GM12878 (cell line): ENCODE results near the gene SNCAIP. TPM values are rescaled to one million over a fixed set of nuclear protein-coding genes. Genes with fewer than 3 reads are reported as not detected.

Experiments used
- ATAC-seq: fragments of 200-7000 bp; cut with Tn5 transposase; 3 replicates; pipeline ENCODE4 v1.9.1; 2020; ENCODE audit warnings: mild to moderate bottlenecking, moderate library complexity
- BruUV-seq: library from RNA; stranded (reverse); fragments of 400-500 nt; replicated peaks from 2 replicates; lab custom pipeline; 2021; lab: Mats Ljungman, UMichigan
- CTCF ChIA-PET: fragments of 300-600 bp; sonication (Branson Sonifier 250); formaldehyde crosslinking; extraction: SDS; loops from one replicate; lab custom pipeline; 2021; ENCODE audit warnings: inconsistent platforms; lab: Yijun Ruan, JAX
- POLR2A ChIA-PET: fragments of 350-600 bp; formaldehyde crosslinking; extraction: SDS; loops from one replicate; lab custom pipeline; 2021; ENCODE audit warnings: inconsistent platforms; lab: Charles Lee
- RAD21 ChIA-PET: fragments of 300-600 bp; sonication (Branson Sonifier 250); formaldehyde crosslinking; loops from one replicate; lab custom pipeline; 2023; ENCODE audit warnings: antibody characterized with exemption; ENCODE audit not compliant: unreplicated experiment; lab: Charles Lee
- SMC1A ChIA-PET: fragments of 300-600 bp; sonication (Branson Sonifier 250); formaldehyde crosslinking; loops from one replicate; lab custom pipeline; 2023; ENCODE audit not compliant: unreplicated experiment, uncharacterized antibody; lab: Charles Lee
- DNase-seq: peaks from one replicate; pipeline ENCODE4 v3.0.0-alpha.2; 2011; ENCODE audit warnings: low read depth, low spot score
- FAIRE-seq: peaks from 3 replicates; lab custom pipeline; 2011; peaks lifted over from hg19 to GRCh38; lab: Jason Lieb, UNC
- H2AFZ ChIP-seq: 2 replicates; pipeline ENCODE4 v1.6.0; 2011; ENCODE audit warnings: low read depth, low read length, control low read depth; ENCODE audit not compliant: control insufficient read depth
- H3K27ac ChIP-seq: 2 replicates; pipeline ENCODE4 v1.5.1; 2011; ENCODE audit warnings: control low read depth; ENCODE audit not compliant: control insufficient read depth, insufficient read depth
- H3K27me3 ChIP-seq, 2 experiments: replicated peaks in 1 of 2; 2 replicates each; pipeline versions ENCODE4 v1.6.0 to v1.6.1; 2011; ENCODE audit warnings: low read length in 1 of 2; ENCODE audit not compliant: control insufficient read depth in 2 of 2, insufficient read depth in 2 of 2
- H3K36me3 ChIP-seq, 2 experiments: 2 replicates each; pipeline ENCODE4 v1.5.1; 2011; ENCODE audit warnings: low read length in 1 of 2; ENCODE audit not compliant: control insufficient read depth in 2 of 2, insufficient read depth in 2 of 2
- H3K4me1 ChIP-seq: 2 replicates; pipeline ENCODE4 v1.6.1; 2011; ENCODE audit warnings: mild to moderate bottlenecking, low read length, moderate library complexity, mixed read lengths; ENCODE audit not compliant: control insufficient read depth, insufficient read depth
- H3K4me2 ChIP-seq: 2 replicates; pipeline ENCODE4 v1.6.0; 2011; ENCODE audit warnings: control low read depth; ENCODE audit not compliant: control insufficient read depth, insufficient read depth
- H3K4me3 ChIP-seq: fragments of 200-600 bp; sonication (generic); 2 replicates; pipeline ENCODE4 v1.5.1; 2016
- H3K79me2 ChIP-seq: 2 replicates; pipeline ENCODE4 v1.6.0; 2011; ENCODE audit warnings: low read length; ENCODE audit not compliant: control insufficient read depth, insufficient read depth
- H3K9ac ChIP-seq: 2 replicates; pipeline ENCODE4 v1.8.0; 2011; ENCODE audit warnings: low read length, control low read depth, mixed read lengths; ENCODE audit not compliant: control insufficient read depth, insufficient read depth
- H3K9me3 ChIP-seq: replicated peaks from 3 replicates; pipeline ENCODE4 v1.5.1; 2011; ENCODE audit warnings: mild to moderate bottlenecking, low read length; ENCODE audit not compliant: control insufficient read depth, insufficient read depth
- H4K20me1 ChIP-seq: 2 replicates; pipeline ENCODE4 v1.6.0; 2011; ENCODE audit not compliant: control insufficient read depth, insufficient read depth
- BRCA1 ChIP-seq: IDR thresholded peaks from 2 replicates; pipeline ENCODE4 v1.6.1; 2011; ENCODE audit warnings: low read depth, low read length, improper control_type of control experiment
- CREM ChIP-seq: IDR thresholded peaks from 2 replicates; pipeline ENCODE4 v1.6.1; 2014; ENCODE audit warnings: antibody characterized with exemption, low read depth
- ETV6 ChIP-seq, 2 experiments: fragments of 450-650 bp in 1 of 2; IDR thresholded peaks in 1 of 2; conservative IDR thresholded peaks in 1 of 2; 2 replicates each; pipeline ENCODE4 v1.6.1; 2014; ENCODE audit warnings: antibody characterized with exemption in 1 of 2, borderline replicate concordance in 1 of 2, low read depth in 1 of 2, mild to moderate bottlenecking in 1 of 2, moderate library complexity in 1 of 2
- GATAD2B ChIP-seq: fragments of 450-650 bp; conservative IDR thresholded peaks from 2 replicates; pipeline ENCODE4 v1.6.1; 2017; ENCODE audit warnings: low read depth, mild to moderate bottlenecking, moderate library complexity
- JUNB ChIP-seq: IDR thresholded peaks from 2 replicates; pipeline ENCODE4 v1.6.1; 2016; ENCODE audit warnings: antibody characterized with exemption, mild to moderate bottlenecking
- POU2F2 ChIP-seq: IDR thresholded peaks from 3 replicates; pipeline ENCODE4 v1.6.1; 2011; ENCODE audit warnings: low read depth, mild to moderate bottlenecking, low read length, borderline replicate concordance
- SIN3A ChIP-seq: IDR thresholded peaks from 2 replicates; pipeline ENCODE4 v1.6.1; 2012; ENCODE audit warnings: low read depth, low read length, improper control_type of control experiment
- SREBF1 ChIP-seq: IDR thresholded peaks from 2 replicates; pipeline ENCODE4 v1.6.1; 2012; ENCODE audit warnings: mild to moderate bottlenecking, low read length
- SUZ12 ChIP-seq: fragments of 200-600 bp; sonication (generic); IDR thresholded peaks from one replicate; pipeline ENCODE4 v1.6.1; 2018; ENCODE audit warnings: antibody characterized with exemption, mild to moderate bottlenecking; ENCODE audit not compliant: unreplicated experiment
- ZNF24 ChIP-seq: fragments of 450-650 bp; IDR thresholded peaks from 2 replicates; pipeline ENCODE4 v1.6.1; 2017; ENCODE audit warnings: antibody characterized with exemption, mild to moderate bottlenecking
- WGBS: methylation state at CpG from one replicate; pipeline ENCODE4 v1.1.6; 2016; ENCODE audit warnings: low lambda C conversion rate; ENCODE audit not compliant: insufficient replicate concordance, insufficient coverage; ENCODE audit errors: missing lambda C conversion rate; 5-methylcytosine and 5-hydroxymethylcytosine counted together
- in situ Hi-C: fragments of 300-500 bp; cut with MboI; formaldehyde crosslinking; loops from 9 replicates; pipeline ENCODE4 v1.14.3; 2018; ENCODE audit warnings: mixed read lengths
- intact Hi-C: fragments of 100-400 bp; cut with micrococcal nuclease; formaldehyde crosslinking; loops from one replicate; pipeline ENCODE4 v1.14.2; 2022; ENCODE audit not compliant: unreplicated experiment
- polyA plus RNA-seq, 11 experiments: library from polyadenylated mRNA; depleted of rRNA in 4 of 11; unstranded in 6 of 11; stranded (reverse) in 5 of 11; fragments of >200 nt; fragmentation: Nextera tagmentation in 4 of 11; fragmentation: Illumina TruSeq in 1 of 11; extraction: Ambion mirVana in 4 of 11; extraction: Trizol in 1 of 11; gene quantifications; 1 replicate in 1 of 11; 2 replicates in 10 of 11; pipeline versions ENCODE4 v1.2.1 to v1.2.3, GENCODE V29; 2011 to 2016; ENCODE audit warnings: inconsistent platforms in 2 of 11, missing spikeins in 2 of 11, low read depth in 1 of 11
- total RNA-seq, 4 experiments: library from RNA; depleted of rRNA in 3 of 4; stranded (reverse); fragments of >200 nt in 3 of 4; fragmentation: Illumina TruSeq in 1 of 4; extraction: Trizol in 1 of 4; gene quantifications; 2 replicates each; pipeline versions ENCODE4 v1.2.1 to v1.2.3, GENCODE V29; 2013 to 2021
- TF ChIP-seq, protein P1 (sequence below): fragments of 450-650 bp; IDR thresholded peaks from 2 replicates; pipeline ENCODE4 v1.6.1; 2018; ENCODE audit warnings: borderline replicate concordance, mild to moderate bottlenecking; ENCODE audit not compliant: partially characterized antibody
- TF ChIP-seq, protein P2 (sequence below): IDR thresholded peaks from 2 replicates; pipeline ENCODE4 v1.6.1; 2012; ENCODE audit warnings: low read length, inconsistent platforms

The SNCAIP gene
- total and polyA plus RNA-seq, 10 of the 15 experiments (the other 5 are each of a cell fraction or from before 2014, with no cell fraction given), result 0.03 to 0.62 (median 0.16) TPM; not detected in 1

DNA sequence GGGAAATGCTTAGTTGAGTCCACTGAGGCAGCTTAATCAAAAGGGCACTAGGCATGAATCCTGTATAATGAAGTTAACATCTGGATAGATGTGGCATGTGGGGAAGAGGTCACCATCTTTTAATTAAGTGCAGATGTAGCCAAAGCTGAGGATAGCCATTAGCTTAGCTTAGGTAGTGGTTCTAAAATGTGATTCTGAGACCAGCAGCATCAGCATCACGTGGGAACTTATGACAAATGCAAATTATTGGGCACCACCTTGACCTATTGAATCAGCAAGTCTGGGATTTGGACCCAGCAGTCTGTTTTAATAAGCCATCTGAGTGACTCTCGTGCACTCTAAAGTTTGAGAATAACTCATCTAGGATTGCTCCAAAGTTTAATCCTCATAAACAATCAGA, 63.8 kb downstream of the SNCAIP start:
- WGBS, result 22% methylated on average over 2 of the region's 2 CpGs
- in situ Hi-C loops, result no loop called here

DNA sequence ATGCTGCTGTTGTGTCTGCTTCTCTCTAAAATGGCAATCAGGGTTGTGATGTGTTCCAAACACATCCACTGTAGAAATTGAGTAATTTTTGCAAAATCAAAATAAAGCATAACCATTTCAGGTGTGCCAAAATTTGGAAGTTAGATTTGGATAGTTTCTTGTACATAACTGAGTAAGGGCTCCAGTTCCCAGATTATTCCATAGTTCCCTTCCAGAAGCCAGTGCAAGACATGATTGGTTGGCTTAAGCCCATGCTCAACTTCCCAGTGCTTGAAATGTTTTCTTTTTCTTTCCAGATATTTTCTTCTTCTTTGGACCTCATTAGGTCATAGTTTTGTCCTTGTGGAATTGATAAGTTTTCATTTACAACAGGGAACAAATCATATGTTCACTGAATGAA, 64.2 kb downstream of the SNCAIP start:
- Histone ChIP-seq H3K4me3 (no peak overlapping the region), H3K9ac (no peak overlapping the region), H3K79me2 (no peaks in the 10 kb centered on the region), H3K27ac (no peak overlapping the region), H4K20me1 (no peaks in the 10 kb centered on the region), H2AFZ (no peak overlapping the region), H3K4me1 (0 out of 2 replicates have a peak, but pooled peaks cover 3% of the 10 kb centered on the region), H3K9me3 (no peaks in the 10 kb centered on the region), H3K36me3 (no peaks in the 10 kb centered on the region), H3K27me3 (no peaks in the 10 kb centered on the region), H3K4me2 (no peak overlapping the region)
- no TSS peak for BruUV-seq
- no peak for FAIRE-seq
- ATAC-seq, result no peak
- SMC1A ChIA-PET, result no interaction called here
- no peak for DNase-seq
- intact Hi-C loops (no loop called here), in situ Hi-C loops (no loop called here)
- RAD21 ChIA-PET, result no interaction called here
- POLR2A ChIA-PET, result no interaction called here
- CTCF ChIA-PET, result no interaction called here
- TF ChIP-seq, protein P1, sequence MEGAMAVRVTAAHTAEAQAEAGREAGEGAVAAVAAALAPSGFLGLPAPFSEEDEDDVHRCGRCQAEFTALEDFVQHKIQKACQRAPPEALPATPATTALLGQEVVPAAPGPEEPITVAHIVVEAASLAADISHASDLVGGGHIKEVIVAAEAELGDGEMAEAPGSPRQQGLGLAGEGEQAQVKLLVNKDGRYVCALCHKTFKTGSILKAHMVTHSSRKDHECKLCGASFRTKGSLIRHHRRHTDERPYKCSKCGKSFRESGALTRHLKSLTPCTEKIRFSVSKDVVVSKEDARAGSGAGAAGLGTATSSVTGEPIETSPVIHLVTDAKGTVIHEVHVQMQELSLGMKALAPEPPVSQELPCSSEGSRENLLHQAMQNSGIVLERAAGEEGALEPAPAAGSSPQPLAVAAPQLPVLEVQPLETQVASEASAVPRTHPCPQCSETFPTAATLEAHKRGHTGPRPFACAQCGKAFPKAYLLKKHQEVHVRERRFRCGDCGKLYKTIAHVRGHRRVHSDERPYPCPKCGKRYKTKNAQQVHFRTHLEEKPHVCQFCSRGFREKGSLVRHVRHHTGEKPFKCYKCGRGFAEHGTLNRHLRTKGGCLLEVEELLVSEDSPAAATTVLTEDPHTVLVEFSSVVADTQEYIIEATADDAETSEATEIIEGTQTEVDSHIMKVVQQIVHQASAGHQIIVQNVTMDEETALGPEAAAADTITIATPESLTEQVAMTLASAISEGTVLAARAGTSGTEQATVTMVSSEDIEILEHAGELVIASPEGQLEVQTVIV, result no peak
- TF ChIP-seq GATAD2B, result no peak
- TF ChIP-seq POU2F2, result no peak
- TF ChIP-seq, protein P2, sequence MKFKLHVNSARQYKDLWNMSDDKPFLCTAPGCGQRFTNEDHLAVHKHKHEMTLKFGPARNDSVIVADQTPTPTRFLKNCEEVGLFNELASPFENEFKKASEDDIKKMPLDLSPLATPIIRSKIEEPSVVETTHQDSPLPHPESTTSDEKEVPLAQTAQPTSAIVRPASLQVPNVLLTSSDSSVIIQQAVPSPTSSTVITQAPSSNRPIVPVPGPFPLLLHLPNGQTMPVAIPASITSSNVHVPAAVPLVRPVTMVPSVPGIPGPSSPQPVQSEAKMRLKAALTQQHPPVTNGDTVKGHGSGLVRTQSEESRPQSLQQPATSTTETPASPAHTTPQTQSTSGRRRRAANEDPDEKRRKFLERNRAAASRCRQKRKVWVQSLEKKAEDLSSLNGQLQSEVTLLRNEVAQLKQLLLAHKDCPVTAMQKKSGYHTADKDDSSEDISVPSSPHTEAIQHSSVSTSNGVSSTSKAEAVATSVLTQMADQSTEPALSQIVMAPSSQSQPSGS, result no peak
- no peak for TF ChIP-seq SIN3A
- no peak for TF ChIP-seq ZNF24
- no peak for TF ChIP-seq SUZ12
- no peak for TF ChIP-seq BRCA1
- no peak for TF ChIP-seq SREBF1
- TF ChIP-seq ETV6 (conservative IDR thresholded peaks at IDR 0.05 in 1 of 2, IDR thresholded peaks at IDR 0.05 in 1 of 2; ENCODE audit: borderline replicate concordance in 1 of 2, low read depth in 1 of 2), result no peak
- TF ChIP-seq JUNB, result no peak

More for the DNA sequence above, 63.8 kb downstream of the SNCAIP start:
- ChIA-PET RAD21 (no interaction called here), POLR2A (no interaction called here), SMC1A (interaction anchor here (1.6 kb wide), 1 partner anchor 10 kb away, joined by 4 read pairs; no protein-coding TSS in a partner anchor)
- H3K36me3 ChIP-seq, result no peaks in the 10 kb centered on the region
- no peak overlapping the region for H3K4me3 ChIP-seq
- TF ChIP-seq CREM (no peak), ZNF24 (no peak)
- TF ChIP-seq, all 136 proteins: peak for 0
- H4K20me1 ChIP-seq, result no peaks in the 10 kb centered on the region
- H3K79me2 ChIP-seq, result no peaks in the 10 kb centered on the region
- DNase-seq (no peak), FAIRE-seq (no peak), ATAC-seq (no peak)
- H3K4me1 ChIP-seq, result 0 out of 2 replicates have a peak, but pooled peaks cover 3% of the 10 kb centered on the region
- H3K4me2 ChIP-seq, result no peak overlapping the region
- no peaks in the 10 kb centered on the region for H3K27me3 ChIP-seq
- H2AFZ ChIP-seq, result no peak overlapping the region
- intact Hi-C loops, result no loop called here
- H3K27ac ChIP-seq, result no peak overlapping the region
- H3K9me3 ChIP-seq, result no peaks in the 10 kb centered on the region
- BruUV-seq, result no TSS peak
- no peak overlapping the region for H3K9ac ChIP-seq
- CTCF ChIA-PET, result no interaction called here
